Karpas-422 (cell line): ENCODE data around the gene FCRL1. TPM values are rescaled to one million over a fixed set of nuclear protein-coding genes. Genes with fewer than 3 reads are reported as not detected.

Experiments
- DNase-seq: peaks from one replicate; pipeline ENCODE4 v3.0.0-alpha.2; 2015
- H2AFZ ChIP-seq: fragments of 200-600 bp; sonication (generic); 2 replicates; pipeline ENCODE4 v1.6.1; 2014; ENCODE audit warnings: antibody characterized with exemption, low read length, mixed read lengths
- H3K27ac ChIP-seq: fragments of 200-600 bp; sonication (generic); 2 replicates; pipeline ENCODE4 v1.5.1; 2014; ENCODE audit warnings: mild to moderate bottlenecking, low read length, moderate library complexity
- H3K27me3 ChIP-seq: fragments of 200-600 bp; sonication (generic); 2 replicates; pipeline ENCODE4 v1.6.1; 2014; ENCODE audit warnings: low read length, mixed read lengths
- H3K36me3 ChIP-seq: fragments of 200-600 bp; sonication (generic); 2 replicates; pipeline ENCODE4 v1.6.1; 2014; ENCODE audit warnings: low read length, mixed read lengths; ENCODE audit not compliant: insufficient read depth
- H3K4me1 ChIP-seq: fragments of 200-600 bp; sonication (generic); 2 replicates; pipeline ENCODE4 v1.6.1; 2014; ENCODE audit warnings: mild to moderate bottlenecking, low read length, mixed read lengths
- H3K4me2 ChIP-seq: fragments of 200-600 bp; sonication (generic); 2 replicates; pipeline ENCODE4 v1.6.1; 2014; ENCODE audit warnings: low read length, low read depth, mild to moderate bottlenecking; ENCODE audit not compliant: poor library complexity, severe bottlenecking
- H3K4me3 ChIP-seq: fragments of 200-600 bp; sonication (generic); 2 replicates; pipeline ENCODE4 v1.5.1; 2014; ENCODE audit warnings: mild to moderate bottlenecking, antibody characterized with exemption, low read length, mixed read lengths
- H3K79me2 ChIP-seq: fragments of 200-600 bp; sonication (generic); 2 replicates; pipeline ENCODE4 v1.6.1; 2014; ENCODE audit warnings: mild to moderate bottlenecking, low read length, mixed read lengths
- H3K9ac ChIP-seq: fragments of 200-600 bp; sonication (generic); 2 replicates; pipeline ENCODE4 v1.6.0; 2014; ENCODE audit warnings: low read length
- H3K9me2 ChIP-seq: fragments of 200-600 bp; sonication (generic), shearing (Covaris generic); replicated peaks from 2 replicates; pipeline ENCODE4 v1.6.0; 2014; ENCODE audit warnings: mild to moderate bottlenecking, low read length, moderate library complexity; ENCODE audit not compliant: insufficient read depth
- H3K9me3 ChIP-seq: fragments of 300-700, 200-600 bp; sonication (generic); 2 replicates; pipeline ENCODE4 v1.6.1; 2014; ENCODE audit warnings: low read length, mixed read lengths
- H4K20me1 ChIP-seq: fragments of 200-600 bp; sonication (generic); 2 replicates; pipeline ENCODE4 v1.6.1; 2014; ENCODE audit warnings: mild to moderate bottlenecking, antibody characterized with exemption, low read length, low read depth; ENCODE audit not compliant: insufficient read depth
- total RNA-seq: library from RNA; depleted of rRNA; stranded (reverse); fragments of >200 nt; shearing (Covaris generic); gene quantifications from 2 replicates; pipeline ENCODE4 v1.2.3, GENCODE V29; 2014; ENCODE audit warnings: low replicate concordance

The FCRL1 gene
- total RNA-seq, 1 experiment from 2014 or later, result 232 TPM

DNA sequence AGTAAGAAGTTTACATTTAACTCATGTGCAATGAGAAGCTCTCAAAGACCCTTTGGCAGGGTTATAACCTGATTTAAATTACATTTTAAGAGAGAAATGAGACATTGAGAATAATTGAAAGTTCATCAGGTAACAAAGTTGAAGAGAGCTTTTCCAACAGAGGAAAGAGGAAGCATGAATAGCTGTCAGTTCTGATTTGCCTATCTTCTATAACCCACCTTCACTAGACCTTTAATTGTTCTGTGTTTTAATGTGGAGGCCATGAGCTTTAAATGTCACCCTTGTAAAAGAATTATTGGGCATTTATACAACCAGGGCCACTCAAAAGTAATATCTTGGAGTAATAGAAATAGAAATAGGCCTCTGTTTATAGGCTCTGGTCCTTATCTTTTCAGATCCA lies 9.3 kb upstream of the FCRL1 start:
- H3K36me3 ChIP-seq, result no peaks in the 10 kb centered on the region
- H3K9ac ChIP-seq, result 0 out of 2 replicates have a peak overlapping the region, but pooled peaks have one; percentile 16
- no peaks in the 10 kb centered on the region for H3K9me3 ChIP-seq
- H4K20me1 ChIP-seq, result no peaks in the 10 kb centered on the region
- peak overlapping the region; percentile 69 for H2AFZ ChIP-seq
- no peaks in the 10 kb centered on the region for H3K9me2 ChIP-seq
- H3K4me1 ChIP-seq, result peaks cover 30% of the 10 kb centered on the region
- DNase-seq, result peak; percentile 75
- no peaks in the 10 kb centered on the region for H3K79me2 ChIP-seq
- H3K4me3 ChIP-seq, result peak overlapping the region; percentile 6; the same call in 1 of the 2 replicates
- H3K4me2 ChIP-seq, result peak overlapping the region; percentile 63
- no peaks in the 10 kb centered on the region for H3K27me3 ChIP-seq
- H3K27ac ChIP-seq, result peak overlapping the region; percentile 72

GRCh38 chr1:157820299-157820698 lies 379 bp upstream of the FCRL1 start:
- Histone ChIP-seq H2AFZ (no peak overlapping the region), H4K20me1 (no peaks in the 10 kb centered on the region), H3K9me2 (no peaks in the 10 kb centered on the region), H3K79me2 (peaks cover 46% of the 10 kb centered on the region), H3K4me2 (peak overlapping the region; percentile 85), H3K4me3 (peak overlapping the region; percentile 75), H3K36me3 (peaks cover 37% of the 10 kb centered on the region), H3K27me3 (no peaks in the 10 kb centered on the region), H3K9me3 (peaks cover 11% of the 10 kb centered on the region), H3K9ac (peak overlapping the region; percentile 85), H3K4me1 (peaks cover 63% of the 10 kb centered on the region), H3K27ac (peak overlapping the region; percentile 95)
- peak; percentile 74 for DNase-seq

GRCh38 chr1:157819215-157819614 lies 705 bp downstream of the FCRL1 start:
- Histone ChIP-seq H3K4me3 (peak overlapping the region; percentile 75), H3K4me1 (peaks cover 54% of the 10 kb centered on the region), H3K9ac (peak overlapping the region; percentile 85), H3K27me3 (no peaks in the 10 kb centered on the region), H2AFZ (no peak overlapping the region), H3K9me2 (no peaks in the 10 kb centered on the region), H3K79me2 (peaks cover 57% of the 10 kb centered on the region), H3K4me2 (peak overlapping the region; percentile 85), H3K27ac (peak overlapping the region; percentile 95), H4K20me1 (no peaks in the 10 kb centered on the region), H3K36me3 (peaks cover 47% of the 10 kb centered on the region), H3K9me3 (peaks cover 20% of the 10 kb centered on the region)
- peak; percentile 71 for DNase-seq

GRCh38 chr1:157813269-157813668 lies 6.7 kb downstream of the FCRL1 start:
- Histone ChIP-seq H3K79me2 (peaks cover 95% of the 10 kb centered on the region), H3K27me3 (no peaks in the 10 kb centered on the region), H3K9ac (no peak overlapping the region), H3K4me3 (no peak overlapping the region), H3K9me3 (peaks cover 34% of the 10 kb centered on the region), H4K20me1 (no peaks in the 10 kb centered on the region), H3K36me3 (peaks cover 73% of the 10 kb centered on the region), H3K27ac (peak overlapping the region; percentile 99; the same call in 1 of the 2 replicates), H3K9me2 (no peaks in the 10 kb centered on the region), H2AFZ (no peak overlapping the region), H3K4me1 (peaks cover 54% of the 10 kb centered on the region), H3K4me2 (no peak overlapping the region)
- peak; percentile 59 for DNase-seq

GRCh38 chr1:157806431-157807149 lies 13.3 kb downstream of the FCRL1 start:
- Histone ChIP-seq H3K9me3 (no peaks in the 10 kb centered on the region), H3K4me2 (peak overlapping the region; percentile 78), H3K36me3 (peaks cover 46% of the 10 kb centered on the region), H3K4me3 (peak overlapping the region; percentile 59), H3K9ac (peak overlapping the region; percentile 75), H4K20me1 (no peaks in the 10 kb centered on the region), H3K27me3 (no peaks in the 10 kb centered on the region), H3K27ac (peak overlapping the region; percentile 99), H2AFZ (no peak overlapping the region), H3K9me2 (no peaks in the 10 kb centered on the region), H3K4me1 (peaks cover 96% of the 10 kb centered on the region), H3K79me2 (peaks cover 53% of the 10 kb centered on the region)
- DNase-seq, result peak; percentile 97

DNA sequence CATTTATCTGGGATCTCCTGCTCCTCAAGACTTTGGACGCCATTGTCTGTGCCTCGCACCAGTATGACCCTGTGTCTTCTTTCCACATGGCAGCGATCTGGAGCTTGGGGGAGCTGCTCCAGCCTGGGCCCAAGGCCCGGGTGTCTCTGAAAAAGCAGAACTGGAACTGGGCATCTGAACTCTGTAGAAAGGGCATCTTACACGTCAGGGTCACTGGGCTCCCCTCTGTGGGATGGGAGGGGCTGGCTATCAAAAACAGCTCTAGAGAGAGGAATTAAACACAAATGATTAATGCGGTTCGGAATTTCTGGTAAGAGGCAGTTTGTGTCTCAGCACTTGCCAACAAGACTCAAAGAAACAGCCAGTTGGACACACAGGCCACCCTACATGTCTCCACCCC lies 16.1 kb downstream of the FCRL1 start:
- H3K27ac ChIP-seq, result peak overlapping the region; percentile 99
- peak; percentile 70 for DNase-seq
- H4K20me1 ChIP-seq, result no peaks in the 10 kb centered on the region
- H3K4me1 ChIP-seq, result peaks cover 92% of the 10 kb centered on the region
- H3K9ac ChIP-seq, result peak overlapping the region; percentile 63; the same call in 1 of the 2 replicates
- H3K36me3 ChIP-seq, result peaks cover 50% of the 10 kb centered on the region
- H3K9me2 ChIP-seq, result no peaks in the 10 kb centered on the region
- no peaks in the 10 kb centered on the region for H3K9me3 ChIP-seq
- H2AFZ ChIP-seq, result no peak overlapping the region
- H3K4me2 ChIP-seq, result peak overlapping the region; percentile 78
- no peaks in the 10 kb centered on the region for H3K27me3 ChIP-seq
- no peak overlapping the region for H3K4me3 ChIP-seq
- H3K79me2 ChIP-seq, result peaks cover 30% of the 10 kb centered on the region

- Histone ChIP-seq H3K27me3 (no peaks in the 10 kb centered on the region), H3K4me3 (no peak overlapping the region), H3K9me2 (no peaks in the 10 kb centered on the region), H3K9me3 (0 out of 2 replicates have a peak, but pooled peaks cover 6% of the 10 kb centered on the region), H3K27ac (peak overlapping the region; percentile 99), H3K36me3 (peaks cover 73% of the 10 kb centered on the region), H3K4me1 (peaks cover 72% of the 10 kb centered on the region), H3K79me2 (peaks cover 11% of the 10 kb centered on the region), H4K20me1 (no peaks in the 10 kb centered on the region), H3K9ac (peak overlapping the region; percentile 19; the same call in 1 of the 2 replicates), H3K4me2 (no peak overlapping the region), H2AFZ (no peak overlapping the region)
- no peak for DNase-seq
These were observed 19.9 kb downstream of the FCRL1 start for GRCh38 chr1:157799996-157800395.

DNA sequence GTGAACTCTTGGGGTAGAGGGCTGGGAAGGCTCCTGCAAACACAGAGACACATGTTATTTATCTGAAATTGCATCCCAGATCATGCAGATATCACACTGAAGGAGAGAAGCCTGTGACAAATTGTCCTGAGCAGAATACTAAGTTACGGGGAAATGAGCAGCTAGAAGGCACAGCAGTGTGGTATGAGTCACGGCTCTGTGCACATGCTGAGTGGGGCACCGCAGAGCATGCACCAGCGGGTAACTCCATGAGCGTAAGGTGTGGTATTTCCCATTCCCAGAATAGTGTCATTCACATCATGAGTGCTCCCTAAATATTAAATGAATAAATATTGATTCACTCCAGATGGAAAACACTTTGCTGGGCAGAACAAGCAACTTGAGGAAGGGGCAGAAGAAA lies 21.7 kb downstream of the FCRL1 start:
- H3K79me2 ChIP-seq, result 0 out of 2 replicates have a peak, but pooled peaks cover 4% of the 10 kb centered on the region
- H3K27me3 ChIP-seq, result no peaks in the 10 kb centered on the region
- no peaks in the 10 kb centered on the region for H4K20me1 ChIP-seq
- peak overlapping the region; percentile 46 for H3K9ac ChIP-seq
- no peak overlapping the region for H2AFZ ChIP-seq
- H3K4me1 ChIP-seq, result peaks cover 54% of the 10 kb centered on the region
- H3K27ac ChIP-seq, result peak overlapping the region; percentile 82
- H3K9me3 ChIP-seq, result peaks cover 15% of the 10 kb centered on the region; the same call in 1 of the 2 replicates
- peak; percentile 65 for DNase-seq
- H3K4me3 ChIP-seq, result no peak overlapping the region
- peaks cover 76% of the 10 kb centered on the region for H3K36me3 ChIP-seq
- H3K4me2 ChIP-seq, result peak overlapping the region; percentile 36
- H3K9me2 ChIP-seq, result no peaks in the 10 kb centered on the region
